Activated CD4-positive, alpha-beta T cell treated with anti-CD3 and anti-CD28 coated beads, Interleukin-2, amount 10 ng/mL, durations not matched to agents 24 days and 14 days (primary cell): ENCODE data around the gene TTLL4. TPM values are rescaled to one million over a fixed set of nuclear protein-coding genes. Genes with fewer than 3 reads are reported as not detected.

Source experiments
- DNase-seq: peaks from one replicate; pipeline ENCODE4 v3.0.0; 2022
- H3K27ac Mint-ChIP-seq: one replicate; pipeline ENCODE4 v1.8.0; 2022; ENCODE audit warnings: mild to moderate bottlenecking, mixed read lengths
- H3K27me3 Mint-ChIP-seq: one replicate; pipeline ENCODE4 v1.8.0; 2022; ENCODE audit warnings: mixed read lengths
- H3K36me3 Mint-ChIP-seq: one replicate; pipeline ENCODE4 v1.8.0; 2022; ENCODE audit warnings: low read depth, mild to moderate bottlenecking, mixed read lengths
- H3K4me1 Mint-ChIP-seq: one replicate; pipeline ENCODE4 v1.8.0; 2021; ENCODE audit warnings: mixed read lengths
- H3K4me3 Mint-ChIP-seq: one replicate; pipeline ENCODE4 v1.8.0; 2022; ENCODE audit warnings: mild to moderate bottlenecking, moderate library complexity, mixed read lengths
- H3K9me3 Mint-ChIP-seq: one replicate; pipeline ENCODE4 v1.8.0; 2021; ENCODE audit warnings: mixed read lengths
- intact Hi-C: fragments of 100-400 bp; cut with micrococcal nuclease; formaldehyde crosslinking; loops from one replicate; pipeline ENCODE4 v1.15.1; 2023
- total RNA-seq: library from RNA; stranded (reverse); gene quantifications from 2 replicates; pipeline ENCODE4 v1.2.3, GENCODE V29; 2022

The TTLL4 gene
- total RNA-seq, 1 donor from 2014 or later = 66.1 TPM

DNA sequence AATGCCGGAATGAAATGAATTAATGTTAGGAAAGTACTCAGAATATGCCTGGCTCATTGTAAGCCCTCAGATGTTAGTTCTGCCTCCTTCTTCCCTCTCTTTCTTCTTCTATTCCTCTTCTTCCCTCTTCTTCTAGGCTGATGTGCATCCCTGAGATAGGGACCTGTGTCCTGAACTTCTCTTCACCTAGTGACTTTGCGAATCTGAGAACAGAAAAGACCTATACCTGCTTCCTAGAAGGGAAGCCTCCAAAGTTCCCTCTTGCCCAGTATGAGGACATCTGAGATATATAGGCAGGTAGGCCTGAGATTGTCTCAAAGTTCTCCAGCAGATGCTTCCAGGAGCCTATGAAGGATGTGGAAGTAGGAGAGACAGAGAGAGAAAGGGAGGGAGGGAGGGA lies 63.2 kb downstream of the TTLL4 start:
- no peak overlapping the region for H3K4me3 Mint-ChIP-seq
- no peak for DNase-seq
- no peaks in the 10 kb centered on the region for H3K4me1 Mint-ChIP-seq
- peaks cover 3% of the 10 kb centered on the region for H3K36me3 Mint-ChIP-seq
- intact Hi-C loops = no loop called here
- H3K27ac Mint-ChIP-seq = no peak overlapping the region
- H3K27me3 Mint-ChIP-seq = peaks cover 12% of the 10 kb centered on the region
- H3K9me3 Mint-ChIP-seq = peaks cover 12% of the 10 kb centered on the region

GRCh38 chr2:218776488-218776887 lies 65.9 kb downstream of the TTLL4 start:
- Mint-ChIP-seq H3K27me3 (peaks cover 24% of the 10 kb centered on the region), H3K4me1 (peaks cover 7% of the 10 kb centered on the region), H3K27ac (no peak overlapping the region), H3K9me3 (peaks cover 12% of the 10 kb centered on the region), H3K4me3 (no peak overlapping the region), H3K36me3 (peaks cover 5% of the 10 kb centered on the region)
- DNase-seq = no peak
- intact Hi-C loops = no loop called here

DNA sequence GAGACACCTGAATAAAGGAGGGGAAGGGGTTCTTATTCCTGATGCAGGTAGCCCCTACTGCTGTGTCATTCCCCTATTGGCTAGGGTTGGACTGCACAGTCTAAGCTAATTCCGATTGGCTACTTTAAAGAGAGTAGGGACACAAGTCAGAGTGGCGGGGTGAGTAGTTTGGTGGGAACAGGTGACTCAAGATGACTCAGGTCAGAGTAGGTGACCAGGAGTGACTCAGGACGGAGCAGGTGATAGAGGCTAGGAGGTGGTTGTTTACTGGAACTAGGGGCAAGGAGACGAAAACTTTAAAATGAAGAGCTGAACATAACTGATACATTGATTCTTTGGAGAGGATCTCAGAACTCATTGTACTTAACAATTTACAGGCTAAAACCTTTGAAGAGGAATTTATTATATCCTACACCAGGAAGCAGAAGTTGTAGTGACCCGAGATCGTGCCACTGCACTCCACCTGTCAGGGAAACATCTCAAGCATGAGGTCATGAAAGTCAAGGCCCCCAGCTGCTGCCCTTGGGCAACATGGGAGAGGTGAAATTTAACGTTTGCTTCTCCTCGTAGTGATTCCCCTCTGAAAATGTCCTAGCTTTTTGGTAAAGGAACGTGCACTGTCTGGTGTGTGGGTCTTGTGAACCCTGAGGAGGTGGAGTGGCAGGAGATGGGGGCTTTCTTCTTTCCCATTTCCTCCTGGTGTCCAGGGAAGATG lies 66.8 kb downstream of the TTLL4 start:
- Mint-ChIP-seq H3K27me3 (peaks cover 29% of the 10 kb centered on the region), H3K27ac (no peak overlapping the region), H3K36me3 (peaks cover 5% of the 10 kb centered on the region), H3K4me1 (peaks cover 7% of the 10 kb centered on the region), H3K4me3 (no peak overlapping the region), H3K9me3 (peaks cover 12% of the 10 kb centered on the region)
- intact Hi-C loops = no loop called here
- no peak for DNase-seq

DNA sequence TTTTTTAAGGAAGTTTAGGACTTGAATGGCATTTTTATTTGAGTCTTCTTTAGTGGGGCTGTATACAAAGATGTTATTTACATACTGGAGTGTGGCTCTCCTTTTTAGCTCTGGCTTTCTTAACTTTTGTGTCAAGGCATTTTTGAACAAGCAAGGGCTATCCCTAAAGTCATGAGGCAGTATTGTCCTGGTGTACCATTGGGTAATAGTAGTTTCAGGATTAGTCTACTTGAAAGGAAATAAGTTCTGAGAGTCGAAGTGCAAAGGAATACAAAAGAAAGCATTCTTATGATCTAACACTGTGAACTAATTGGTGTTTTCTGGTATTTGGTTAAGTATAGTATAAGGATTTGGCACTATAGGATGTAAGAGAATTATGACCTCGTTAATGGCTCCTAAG lies 69.4 kb downstream of the TTLL4 start:
- peaks cover 7% of the 10 kb centered on the region for H3K4me1 Mint-ChIP-seq
- peaks cover 49% of the 10 kb centered on the region for H3K27me3 Mint-ChIP-seq
- no peak overlapping the region for H3K4me3 Mint-ChIP-seq
- H3K9me3 Mint-ChIP-seq = peaks cover 12% of the 10 kb centered on the region
- H3K27ac Mint-ChIP-seq = no peak overlapping the region
- DNase-seq = no peak
- intact Hi-C loops = no loop called here
- H3K36me3 Mint-ChIP-seq = peaks cover 5% of the 10 kb centered on the region

DNA sequence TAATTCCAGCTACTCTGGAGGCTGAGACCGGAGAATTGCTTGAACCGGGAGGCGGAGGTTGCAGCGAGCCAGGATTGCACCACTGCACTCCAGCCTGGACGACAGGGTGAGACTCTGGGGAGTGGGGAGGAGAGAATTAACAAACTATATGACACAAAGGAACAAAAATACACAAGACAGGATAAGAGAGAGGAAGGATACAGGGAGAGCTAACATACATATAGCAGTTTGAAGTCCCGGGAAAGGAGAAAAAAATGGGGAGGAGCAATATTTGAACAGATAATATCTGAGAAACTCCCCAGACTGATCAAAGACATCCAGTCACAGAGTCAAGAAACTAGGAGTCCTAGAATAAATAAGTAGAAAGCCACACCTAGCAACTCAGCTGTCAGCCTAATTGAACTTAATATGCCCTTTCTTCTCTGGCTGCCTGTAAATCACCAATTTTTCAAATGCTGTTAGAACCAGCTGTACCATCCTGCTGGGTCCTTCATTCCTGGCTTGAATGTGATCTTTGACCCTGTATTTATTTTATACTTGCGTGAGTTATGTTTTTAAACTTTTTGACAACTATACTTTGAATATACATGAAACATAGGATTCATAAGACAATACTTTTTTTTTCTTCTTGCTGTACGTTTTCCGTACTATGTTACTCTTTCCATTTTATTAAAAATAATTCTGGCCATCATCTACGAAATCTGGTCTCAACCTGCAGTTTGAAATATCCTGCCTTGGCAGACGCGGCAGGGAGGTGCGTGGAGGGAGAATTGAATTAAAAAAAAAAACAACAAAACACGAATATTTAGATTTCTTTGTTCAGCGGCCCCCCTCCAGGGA lies 70.4 kb downstream of the TTLL4 start:
- peaks cover 10% of the 10 kb centered on the region for H3K9me3 Mint-ChIP-seq
- H3K27ac Mint-ChIP-seq = no peak overlapping the region
- no peak overlapping the region for H3K4me3 Mint-ChIP-seq
- H3K36me3 Mint-ChIP-seq = peaks cover 4% of the 10 kb centered on the region
- intact Hi-C loops = no loop called here
- peaks cover 58% of the 10 kb centered on the region for H3K27me3 Mint-ChIP-seq
- no peak for DNase-seq
- H3K4me1 Mint-ChIP-seq = peaks cover 7% of the 10 kb centered on the region

- H3K27ac Mint-ChIP-seq = no peak within 1 kb of the TSS
- H3K36me3 Mint-ChIP-seq = peaks cover 2% of the 10 kb centered on the region
- H3K9me3 Mint-ChIP-seq = peaks cover 7% of the 10 kb centered on the region
- intact Hi-C loops = no loop called here
- H3K27me3 Mint-ChIP-seq = peaks cover 58% of the 10 kb centered on the region
- H3K4me1 Mint-ChIP-seq = peaks cover 7% of the 10 kb centered on the region
- DNase-seq = no peak
- H3K4me3 Mint-ChIP-seq = no peak within 1 kb of the TSS
Measured at GRCh38 chr2:218781691-218782527, 71.3 kb downstream of the TTLL4 start, which contains the start of gene CYP27A1. TSS of gene CYP27A1 (plus strand) at chr2:218782147. CDS start at chr2:218782183, 36 bp downstream.

DNA sequence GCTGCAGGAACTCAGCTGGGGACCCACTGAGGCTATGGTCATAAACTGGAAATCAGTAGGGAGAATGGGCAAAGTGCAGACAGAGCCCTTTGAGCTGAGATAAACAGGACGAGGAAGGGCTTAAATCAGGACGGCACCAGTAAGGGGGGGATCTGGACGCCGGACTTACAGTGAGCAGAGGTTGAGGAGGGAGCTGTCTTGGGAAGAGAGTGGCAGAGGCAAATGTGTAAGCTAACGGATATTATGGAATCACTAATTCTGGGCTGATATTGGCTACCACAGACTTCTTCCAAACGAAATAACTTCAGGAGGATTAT lies 71.9 kb downstream of the TTLL4 start:
- Mint-ChIP-seq H3K27ac (no peak overlapping the region), H3K9me3 (peaks cover 3% of the 10 kb centered on the region), H3K36me3 (peaks cover 2% of the 10 kb centered on the region), H3K4me3 (no peak overlapping the region), H3K4me1 (peaks cover 7% of the 10 kb centered on the region), H3K27me3 (peaks cover 62% of the 10 kb centered on the region)
- intact Hi-C loops = no loop called here
- no peak for DNase-seq

GRCh38 chr2:218783688-218784087 lies 73.1 kb downstream of the TTLL4 start:
- Mint-ChIP-seq H3K4me3 (no peak overlapping the region), H3K27me3 (peaks cover 62% of the 10 kb centered on the region), H3K36me3 (peaks cover 2% of the 10 kb centered on the region)

GRCh38 chr2:218785103-218785502 lies 74.5 kb downstream of the TTLL4 start:
- H3K4me3 Mint-ChIP-seq = no peak overlapping the region
- no peak overlapping the region for H3K27ac Mint-ChIP-seq
- peaks cover 55% of the 10 kb centered on the region for H3K27me3 Mint-ChIP-seq

More at GRCh38 chr2:218783688-218784087, 73.1 kb downstream of the TTLL4 start:
- peaks cover 7% of the 10 kb centered on the region for H3K4me1 Mint-ChIP-seq
- DNase-seq = no peak
- intact Hi-C loops = no loop called here
- H3K9me3 Mint-ChIP-seq = no peaks in the 10 kb centered on the region
- no peak overlapping the region for H3K27ac Mint-ChIP-seq

DNA sequence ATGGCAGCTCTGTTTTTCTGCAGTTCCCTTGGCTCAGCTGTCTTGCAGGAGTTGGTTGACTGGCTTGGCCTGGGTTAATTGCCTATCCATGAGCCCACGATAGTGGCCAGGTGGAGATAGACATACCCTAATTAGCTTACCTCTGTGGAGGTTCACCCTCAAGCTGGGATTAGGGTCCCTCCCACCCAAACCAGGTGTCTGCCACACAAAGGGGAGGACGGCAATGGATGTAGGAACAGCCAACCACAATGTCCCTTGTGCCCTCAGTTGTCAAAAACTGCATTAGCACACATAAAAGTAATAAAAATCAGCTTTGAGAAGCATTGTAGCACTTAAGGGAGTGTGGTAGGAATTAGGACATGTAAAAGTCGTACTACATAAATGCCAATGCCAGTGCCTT lies 75.5 kb downstream of the TTLL4 start:
- Mint-ChIP-seq H3K36me3 (no peaks in the 10 kb centered on the region), H3K4me1 (peaks cover 2% of the 10 kb centered on the region), H3K27me3 (peaks cover 49% of the 10 kb centered on the region), H3K27ac (no peak overlapping the region), H3K4me3 (no peak overlapping the region), H3K9me3 (no peaks in the 10 kb centered on the region)
- intact Hi-C loops = no loop called here
- DNase-seq = no peak

More at GRCh38 chr2:218785103-218785502, 74.5 kb downstream of the TTLL4 start:
- Mint-ChIP-seq H3K36me3 (peaks cover 2% of the 10 kb centered on the region), H3K9me3 (no peaks in the 10 kb centered on the region), H3K4me1 (peaks cover 7% of the 10 kb centered on the region)
- intact Hi-C loops = no loop called here
- DNase-seq = no peak

DNA sequence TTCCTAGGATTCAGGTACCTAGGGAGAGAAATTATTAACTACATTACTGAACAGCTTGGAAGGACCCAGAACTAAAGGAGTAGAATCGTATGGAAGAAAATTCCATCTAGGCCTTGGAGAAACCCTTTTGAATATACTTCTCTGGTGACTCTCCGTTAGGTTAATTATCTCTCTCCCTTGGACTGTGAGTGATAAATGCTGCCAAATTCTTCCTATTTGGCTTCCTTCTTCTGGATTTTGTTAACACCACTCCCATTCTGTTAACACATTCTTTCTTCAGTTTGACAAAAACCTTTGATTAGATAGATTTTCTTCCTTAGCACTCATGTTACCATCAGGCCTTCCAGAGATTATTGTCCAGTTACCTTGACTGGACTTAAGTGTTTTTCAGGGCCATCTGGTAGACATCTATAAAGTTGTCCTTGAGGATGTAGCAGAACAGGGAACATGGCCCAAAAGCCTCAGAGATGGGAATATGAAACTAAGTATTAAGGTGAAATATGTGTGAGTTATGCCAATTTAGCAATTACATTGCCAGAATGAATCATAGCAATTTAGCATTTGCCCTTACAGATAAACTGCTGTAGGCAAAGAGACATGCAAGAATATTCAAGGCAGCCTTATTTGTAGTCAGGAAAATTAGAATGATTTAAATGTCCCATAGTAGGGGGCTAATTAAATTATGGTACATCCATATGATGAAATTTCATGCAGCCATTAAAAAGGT lies 78.1 kb downstream of the TTLL4 start:
- Mint-ChIP-seq H3K36me3 (no peaks in the 10 kb centered on the region), H3K27ac (no peak overlapping the region), H3K9me3 (no peaks in the 10 kb centered on the region), H3K4me3 (no peak overlapping the region), H3K27me3 (peaks cover 36% of the 10 kb centered on the region), H3K4me1 (no peaks in the 10 kb centered on the region)
- DNase-seq = no peak
- intact Hi-C loops = no loop called here

GRCh38 chr2:218792433-218792832 lies 81.8 kb downstream of the TTLL4 start:
- intact Hi-C loops = no loop called here
- no peaks in the 10 kb centered on the region for H3K36me3 Mint-ChIP-seq
- H3K4me3 Mint-ChIP-seq = no peak overlapping the region
- no peak overlapping the region for H3K27ac Mint-ChIP-seq
- DNase-seq = no peak
- H3K4me1 Mint-ChIP-seq = no peaks in the 10 kb centered on the region
- H3K9me3 Mint-ChIP-seq = no peaks in the 10 kb centered on the region
- H3K27me3 Mint-ChIP-seq = peaks cover 26% of the 10 kb centered on the region

DNA sequence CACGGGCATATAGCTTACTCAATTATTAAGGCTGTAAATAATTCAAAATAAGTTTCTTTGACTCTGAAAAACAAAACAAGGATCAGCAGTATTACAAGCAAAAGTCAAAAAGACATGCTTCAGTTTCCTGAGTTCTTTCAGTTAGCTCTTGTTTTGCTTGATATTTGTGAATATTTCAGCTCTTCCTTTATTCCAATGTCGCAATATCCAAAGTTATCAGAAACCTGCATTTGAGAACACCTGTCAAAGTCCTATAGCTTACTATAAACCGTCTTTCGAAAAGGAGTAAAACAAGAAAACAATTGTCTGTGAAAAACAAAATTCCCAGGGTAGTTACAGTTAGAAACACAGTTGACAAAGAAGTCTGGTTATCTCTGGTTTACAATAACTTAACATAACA lies 86.1 kb downstream of the TTLL4 start:
- no peaks in the 10 kb centered on the region for H3K9me3 Mint-ChIP-seq
- H3K4me3 Mint-ChIP-seq = no peak overlapping the region
- no peak for DNase-seq
- intact Hi-C loops = no loop called here
- no peaks in the 10 kb centered on the region for H3K36me3 Mint-ChIP-seq
- H3K4me1 Mint-ChIP-seq = peaks cover 4% of the 10 kb centered on the region
- H3K27ac Mint-ChIP-seq = no peak overlapping the region
- H3K27me3 Mint-ChIP-seq = peaks cover 33% of the 10 kb centered on the region
